K562 (cell line): Measurements from ENCODE around the gene GPATCH4. TPM values are rescaled to one million over a fixed set of nuclear protein-coding genes. Genes with fewer than 3 reads are reported as not detected.

Experiments
- ELF1 ChIP-seq: fragments of 200-800 bp; sonication (Bioruptor generic); IDR thresholded peaks from 2 replicates; pipeline ENCODE4 v1.6.1; 2016; ENCODE audit warnings: missing genetic modification characterization, missing compliant biosample characterization
- FOXP1 ChIP-seq: sonication (generic); formaldehyde crosslinking; IDR thresholded peaks from 2 replicates; pipeline ENCODE4 v1.8.0; 2022; ENCODE audit warnings: mild to moderate bottlenecking, missing genetic modification reagents
- HCFC1 ChIP-seq: IDR thresholded peaks from 2 replicates; pipeline ENCODE4 v1.6.1; 2012; ENCODE audit warnings: low read depth, low read length, improper control_type of control experiment
- HDGF ChIP-seq: fragments of 450-650 bp; IDR thresholded peaks from 2 replicates; pipeline ENCODE4 v1.6.1; 2016
- KLF1 ChIP-seq: fragments of 450-650 bp; IDR thresholded peaks from 2 replicates; pipeline ENCODE4 v1.6.1; 2016; ENCODE audit warnings: missing genetic modification characterization, missing compliant biosample characterization
- KLF10 ChIP-seq: fragments of 250-450 bp; sonication (Bioruptor Pico); IDR thresholded peaks from 2 replicates; pipeline ENCODE4 v1.6.1; 2021; ENCODE audit warnings: matching md5 sums
- NUFIP1 ChIP-seq: fragments of 450-650 bp; IDR thresholded peaks from 2 replicates; pipeline ENCODE4 v1.6.1; 2018; ENCODE audit not compliant: partially characterized antibody
- OTX1 ChIP-seq: fragments of 450-650 bp; formaldehyde crosslinking; IDR thresholded peaks from 2 replicates; pipeline ENCODE4 v1.4.0; 2022; ENCODE audit warnings: mild to moderate bottlenecking
- PML ChIP-seq: IDR thresholded peaks from 2 replicates; pipeline ENCODE4 v1.6.1; 2012; ENCODE audit warnings: low read length, inconsistent platforms
- POU5F1 ChIP-seq: fragments of 150-350 bp; IDR thresholded peaks from 2 replicates; pipeline ENCODE4 v1.6.1; 2014; ENCODE audit warnings: borderline replicate concordance, low read length, low read depth, mild to moderate bottlenecking; ENCODE audit not compliant: partially characterized antibody
- SIN3A ChIP-seq, 2 experiments: fragments of 150-350 bp in 1 of 2; IDR thresholded peaks; 2 replicates each; pipeline ENCODE4 v1.6.1; 2011 to 2016; ENCODE audit warnings: borderline replicate concordance in 2 of 2, low read depth in 2 of 2, low read length in 2 of 2, mild to moderate bottlenecking in 2 of 2, moderate library complexity in 2 of 2; ENCODE audit not compliant: control insufficient read depth in 1 of 2
- SP2 ChIP-seq: IDR thresholded peaks from 2 replicates; pipeline ENCODE4 v1.6.1; 2011; ENCODE audit warnings: mild to moderate bottlenecking, low read depth, low read length, moderate library complexity; ENCODE audit not compliant: poor library complexity, severe bottlenecking; ENCODE audit errors: extremely low read depth
- SRSF7 ChIP-seq: fragments of 200-400 bp; formaldehyde crosslinking; optimal IDR thresholded peaks from 2 replicates; pipeline ENCODE3; 2017; ENCODE audit warnings: mild to moderate bottlenecking, low read depth, low read length
- TAF15 ChIP-seq: fragments of 200-400 bp; formaldehyde crosslinking; IDR thresholded peaks from 2 replicates; pipeline ENCODE4 v1.6.1; 2017; ENCODE audit warnings: mild to moderate bottlenecking, low read depth, low read length, moderate library complexity
- ZNF347 ChIP-seq: fragments of 450-650 bp; formaldehyde crosslinking; IDR thresholded peaks from 2 replicates; pipeline ENCODE4 v1.4.0; 2020; ENCODE audit warnings: low read depth, mild to moderate bottlenecking, moderate library complexity
- ZNF830 ChIP-seq: fragments of 250-450 bp; sonication (Bioruptor Pico); IDR thresholded peaks from 2 replicates; pipeline ENCODE4 v1.5.0; 2021; ENCODE audit warnings: mild to moderate bottlenecking
- polyA plus RNA-seq, 8 experiments: library from polyadenylated mRNA; depleted of rRNA in 4 of 8; stranded (reverse) in 5 of 8; unstranded in 3 of 8; fragments of >200 nt; fragmentation: Nextera tagmentation in 2 of 8; fragmentation: Illumina TruSeq in 1 of 8; extraction: Ambion mirVana in 2 of 8; extraction: Trizol in 1 of 8; gene quantifications; 2 replicates each; pipeline versions ENCODE4 v1.2.1 to v1.2.3, GENCODE V29; 2011 to 2014; ENCODE audit warnings: inconsistent platforms in 1 of 8, missing spikeins in 1 of 8
- total RNA-seq, 7 experiments: library from RNA; depleted of rRNA in 6 of 7; stranded (reverse); fragments of >200 nt in 6 of 7; fragmentation: Illumina TruSeq in 2 of 7; extraction: Trizol in 2 of 7; gene quantifications; 2 replicates each; pipeline versions ENCODE4 v1.2.1 to v1.2.3, GENCODE V29; 2011 to 2021; ENCODE audit warnings: low replicate concordance in 1 of 7
- TF ChIP-seq, protein P1 (sequence below): fragments of 450-650 bp; formaldehyde crosslinking; IDR thresholded peaks from 2 replicates; pipeline ENCODE4 v1.4.0; 2020; ENCODE audit warnings: mild to moderate bottlenecking, mixed read lengths
- TF ChIP-seq, protein P2 (sequence below), 3 experiments: IDR thresholded peaks in 2 of 3; conservative IDR thresholded peaks in 1 of 3; 2 replicates each; pipeline ENCODE4 v1.5.1; 2011 to 2012; ENCODE audit warnings: low read length in 3 of 3, mild to moderate bottlenecking in 3 of 3, control low read depth in 2 of 3, improper control_type of control experiment in 1 of 3, inconsistent platforms in 1 of 3, low read depth in 1 of 3, mixed read lengths in 1 of 3, moderate library complexity in 1 of 3; ENCODE audit not compliant: insufficient read depth in 2 of 3
- TF ChIP-seq, protein P3 (sequence below): fragments of 450-650 bp; IDR thresholded peaks from 2 replicates; pipeline ENCODE4 v1.6.1; 2016; ENCODE audit warnings: mild to moderate bottlenecking
- TF ChIP-seq, protein P4 (sequence below): sonication (generic); formaldehyde crosslinking; IDR thresholded peaks from 2 replicates; pipeline ENCODE4 v1.8.0; 2023; ENCODE audit warnings: mild to moderate bottlenecking, missing genetic modification reagents

The GPATCH4 gene
- total and polyA plus RNA-seq, 9 of the 15 experiments (the other 6 are each of a cell fraction or from before 2014, with no cell fraction given): 43.7 to 105 (median 76.5) TPM

DNA sequence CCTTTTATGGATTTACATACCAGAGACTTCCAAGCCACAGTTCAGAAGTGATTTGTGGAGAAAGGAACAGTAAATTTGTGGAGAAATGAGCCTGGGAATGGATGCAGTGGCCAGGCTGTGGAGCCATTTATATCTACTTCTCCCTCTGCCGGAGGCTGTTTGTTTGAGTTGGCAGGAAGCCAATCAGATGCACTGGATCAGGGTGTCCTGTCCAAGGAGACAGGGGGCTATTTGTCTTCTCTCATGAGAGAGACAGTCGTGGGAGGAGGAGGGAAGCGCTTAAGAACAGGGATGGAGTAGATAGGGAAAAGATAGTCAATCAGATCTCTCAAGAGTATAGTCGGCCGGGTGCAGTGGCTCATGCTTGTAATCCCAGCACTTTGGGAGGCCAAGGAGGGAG lies 15.2 kb upstream of the GPATCH4 start (continued):
- TF ChIP-seq, protein P1, sequence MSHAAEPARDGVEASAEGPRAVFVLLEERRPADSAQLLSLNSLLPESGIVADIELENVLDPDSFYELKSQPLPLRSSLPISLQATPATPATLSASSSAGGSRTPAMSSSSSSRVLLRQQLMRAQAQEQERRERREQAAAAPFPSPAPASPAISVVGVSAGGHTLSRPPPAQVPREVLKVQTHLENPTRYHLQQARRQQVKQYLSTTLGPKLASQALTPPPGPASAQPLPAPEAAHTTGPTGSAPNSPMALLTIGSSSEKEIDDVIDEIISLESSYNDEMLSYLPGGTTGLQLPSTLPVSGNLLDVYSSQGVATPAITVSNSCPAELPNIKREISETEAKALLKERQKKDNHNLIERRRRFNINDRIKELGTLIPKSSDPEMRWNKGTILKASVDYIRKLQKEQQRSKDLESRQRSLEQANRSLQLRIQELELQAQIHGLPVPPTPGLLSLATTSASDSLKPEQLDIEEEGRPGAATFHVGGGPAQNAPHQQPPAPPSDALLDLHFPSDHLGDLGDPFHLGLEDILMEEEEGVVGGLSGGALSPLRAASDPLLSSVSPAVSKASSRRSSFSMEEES: no peak
- TF ChIP-seq ZNF830 (CRISPR knock-in tag) (no peak), KLF1 (tag) (no peak), ELF1 (tag) (no peak), POU5F1 (no peak), NUFIP1 (no peak), ZNF347 (CRISPR knock-in tag) (no peak), OTX1 (CRISPR knock-in tag) (peak; percentile 86; the same call in 1 of the 2 replicates), HCFC1 (no peak), SP2 (no peak), HDGF (no peak), KLF10 (CRISPR knock-in tag) (no peak), PML (peak; percentile 59), FOXP1 (no peak), TAF15 (no peak), SIN3A (IDR thresholded peaks at IDR 0.05; ENCODE audit: borderline replicate concordance in 2 of 2, control insufficient read depth in 1 of 2, low read depth in 2 of 2, low read length in 2 of 2) (no peak), SRSF7 (no peak)
- TF ChIP-seq, protein P2, sequence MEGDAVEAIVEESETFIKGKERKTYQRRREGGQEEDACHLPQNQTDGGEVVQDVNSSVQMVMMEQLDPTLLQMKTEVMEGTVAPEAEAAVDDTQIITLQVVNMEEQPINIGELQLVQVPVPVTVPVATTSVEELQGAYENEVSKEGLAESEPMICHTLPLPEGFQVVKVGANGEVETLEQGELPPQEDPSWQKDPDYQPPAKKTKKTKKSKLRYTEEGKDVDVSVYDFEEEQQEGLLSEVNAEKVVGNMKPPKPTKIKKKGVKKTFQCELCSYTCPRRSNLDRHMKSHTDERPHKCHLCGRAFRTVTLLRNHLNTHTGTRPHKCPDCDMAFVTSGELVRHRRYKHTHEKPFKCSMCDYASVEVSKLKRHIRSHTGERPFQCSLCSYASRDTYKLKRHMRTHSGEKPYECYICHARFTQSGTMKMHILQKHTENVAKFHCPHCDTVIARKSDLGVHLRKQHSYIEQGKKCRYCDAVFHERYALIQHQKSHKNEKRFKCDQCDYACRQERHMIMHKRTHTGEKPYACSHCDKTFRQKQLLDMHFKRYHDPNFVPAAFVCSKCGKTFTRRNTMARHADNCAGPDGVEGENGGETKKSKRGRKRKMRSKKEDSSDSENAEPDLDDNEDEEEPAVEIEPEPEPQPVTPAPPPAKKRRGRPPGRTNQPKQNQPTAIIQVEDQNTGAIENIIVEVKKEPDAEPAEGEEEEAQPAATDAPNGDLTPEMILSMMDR (IDR thresholded peaks at IDR 0.05 in 2 of 3, conservative IDR thresholded peaks at IDR 0.05 in 1 of 3; ENCODE audit: insufficient read depth in 2 of 3, low read depth in 1 of 3, low read length in 3 of 3): peak; percentile 19 to 36 (median 34); a peak in 3 of 6 replicates
- TF ChIP-seq, protein P3, sequence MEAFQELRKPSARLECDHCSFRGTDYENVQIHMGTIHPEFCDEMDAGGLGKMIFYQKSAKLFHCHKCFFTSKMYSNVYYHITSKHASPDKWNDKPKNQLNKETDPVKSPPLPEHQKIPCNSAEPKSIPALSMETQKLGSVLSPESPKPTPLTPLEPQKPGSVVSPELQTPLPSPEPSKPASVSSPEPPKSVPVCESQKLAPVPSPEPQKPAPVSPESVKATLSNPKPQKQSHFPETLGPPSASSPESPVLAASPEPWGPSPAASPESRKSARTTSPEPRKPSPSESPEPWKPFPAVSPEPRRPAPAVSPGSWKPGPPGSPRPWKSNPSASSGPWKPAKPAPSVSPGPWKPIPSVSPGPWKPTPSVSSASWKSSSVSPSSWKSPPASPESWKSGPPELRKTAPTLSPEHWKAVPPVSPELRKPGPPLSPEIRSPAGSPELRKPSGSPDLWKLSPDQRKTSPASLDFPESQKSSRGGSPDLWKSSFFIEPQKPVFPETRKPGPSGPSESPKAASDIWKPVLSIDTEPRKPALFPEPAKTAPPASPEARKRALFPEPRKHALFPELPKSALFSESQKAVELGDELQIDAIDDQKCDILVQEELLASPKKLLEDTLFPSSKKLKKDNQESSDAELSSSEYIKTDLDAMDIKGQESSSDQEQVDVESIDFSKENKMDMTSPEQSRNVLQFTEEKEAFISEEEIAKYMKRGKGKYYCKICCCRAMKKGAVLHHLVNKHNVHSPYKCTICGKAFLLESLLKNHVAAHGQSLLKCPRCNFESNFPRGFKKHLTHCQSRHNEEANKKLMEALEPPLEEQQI: no peak; the same call in 1 of the 2 replicates
- TF ChIP-seq, protein P4, sequence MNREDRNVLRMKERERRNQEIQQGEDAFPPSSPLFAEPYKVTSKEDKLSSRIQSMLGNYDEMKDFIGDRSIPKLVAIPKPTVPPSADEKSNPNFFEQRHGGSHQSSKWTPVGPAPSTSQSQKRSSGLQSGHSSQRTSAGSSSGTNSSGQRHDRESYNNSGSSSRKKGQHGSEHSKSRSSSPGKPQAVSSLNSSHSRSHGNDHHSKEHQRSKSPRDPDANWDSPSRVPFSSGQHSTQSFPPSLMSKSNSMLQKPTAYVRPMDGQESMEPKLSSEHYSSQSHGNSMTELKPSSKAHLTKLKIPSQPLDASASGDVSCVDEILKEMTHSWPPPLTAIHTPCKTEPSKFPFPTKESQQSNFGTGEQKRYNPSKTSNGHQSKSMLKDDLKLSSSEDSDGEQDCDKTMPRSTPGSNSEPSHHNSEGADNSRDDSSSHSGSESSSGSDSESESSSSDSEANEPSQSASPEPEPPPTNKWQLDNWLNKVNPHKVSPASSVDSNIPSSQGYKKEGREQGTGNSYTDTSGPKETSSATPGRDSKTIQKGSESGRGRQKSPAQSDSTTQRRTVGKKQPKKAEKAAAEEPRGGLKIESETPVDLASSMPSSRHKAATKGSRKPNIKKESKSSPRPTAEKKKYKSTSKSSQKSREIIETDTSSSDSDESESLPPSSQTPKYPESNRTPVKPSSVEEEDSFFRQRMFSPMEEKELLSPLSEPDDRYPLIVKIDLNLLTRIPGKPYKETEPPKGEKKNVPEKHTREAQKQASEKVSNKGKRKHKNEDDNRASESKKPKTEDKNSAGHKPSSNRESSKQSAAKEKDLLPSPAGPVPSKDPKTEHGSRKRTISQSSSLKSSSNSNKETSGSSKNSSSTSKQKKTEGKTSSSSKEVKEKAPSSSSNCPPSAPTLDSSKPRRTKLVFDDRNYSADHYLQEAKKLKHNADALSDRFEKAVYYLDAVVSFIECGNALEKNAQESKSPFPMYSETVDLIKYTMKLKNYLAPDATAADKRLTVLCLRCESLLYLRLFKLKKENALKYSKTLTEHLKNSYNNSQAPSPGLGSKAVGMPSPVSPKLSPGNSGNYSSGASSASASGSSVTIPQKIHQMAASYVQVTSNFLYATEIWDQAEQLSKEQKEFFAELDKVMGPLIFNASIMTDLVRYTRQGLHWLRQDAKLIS (CRISPR knock-in tag): no peak
